ENCODE results near the gene CMTM8. TPM values are rescaled to one million over a fixed set of nuclear protein-coding genes. Genes with fewer than 3 reads are reported as not detected.

Gene CMTM8
- total and polyA plus RNA-seq, 2 of the 8 experiments (the other 6 are each of a cell fraction or from before 2014, with no cell fraction given) = 10.5 to 22.4 TPM

GRCh38 chr3:32360493-32360827, 122.0 kb downstream of the CMTM8 start (continued):
- no peak for TF ChIP-seq USF2 (IDR thresholded peaks at IDR 0.05; ENCODE audit: low read length)
- TF ChIP-seq POU5F1 (IDR thresholded peaks at IDR 0.05; ENCODE audit: low read depth, low read length) = no peak
- no peak for TF ChIP-seq GTF2F1 (IDR thresholded peaks at IDR 0.05; ENCODE audit: borderline replicate concordance, low read depth, low read length)
- TF ChIP-seq CTCF (IDR thresholded peaks at IDR 0.05; ENCODE audit: control extremely low read depth in 1 of 3, insufficient read depth in 1 of 3, low read depth in 1 of 3, low read length in 3 of 3) = no peak
- TF ChIP-seq KDM5A (IDR thresholded peaks at IDR 0.05; ENCODE audit: low read length) = no peak
- no peak for TF ChIP-seq E2F6 (IDR thresholded peaks at IDR 0.05)
